Measurements from ENCODE around the gene AP1S3. TPM values are rescaled to one million over a fixed set of nuclear protein-coding genes. Genes with fewer than 3 reads are reported as not detected.
A peak's percentile ranks its signal among the peaks of the same experiment; 100 is the strongest.
"Not testable (repeated sequence)": the region's sequence is repeated elsewhere in the genome, so short reads cannot be mapped to it uniquely, and the experiment has no call there.

AP1S3 gene
- total RNA-seq, 8 experiments from 2014 or later: 1.1 to 14.7 (median 3.9) TPM

DNA sequence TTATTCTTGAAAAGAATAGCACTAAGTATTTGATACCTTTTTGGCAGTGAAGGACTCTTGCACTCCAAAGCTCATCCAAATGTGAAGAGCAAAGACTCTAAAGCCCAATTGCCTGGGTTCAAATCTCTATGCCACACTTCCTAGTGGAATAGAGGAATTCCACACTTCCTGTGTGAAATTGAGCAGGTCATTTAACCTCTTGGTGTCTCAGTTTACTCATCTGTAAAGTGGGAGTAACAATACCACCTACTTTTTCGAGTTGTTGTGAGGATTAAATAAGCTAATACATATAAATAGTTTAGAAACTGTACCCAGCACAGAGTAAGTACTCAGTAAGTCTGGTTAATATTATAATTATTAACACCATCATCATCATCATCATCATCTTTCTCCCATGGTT, 72.6 kb downstream of the AP1S3 start:
- in situ Hi-C loops (cut with MboI; ENCODE audit: low pct_unique_long_range_greater_than_20kb in 2 of 9, low sequenced_read_pairs in 9 of 9, unreplicated experiment in 9 of 9): no loop called here

DNA sequence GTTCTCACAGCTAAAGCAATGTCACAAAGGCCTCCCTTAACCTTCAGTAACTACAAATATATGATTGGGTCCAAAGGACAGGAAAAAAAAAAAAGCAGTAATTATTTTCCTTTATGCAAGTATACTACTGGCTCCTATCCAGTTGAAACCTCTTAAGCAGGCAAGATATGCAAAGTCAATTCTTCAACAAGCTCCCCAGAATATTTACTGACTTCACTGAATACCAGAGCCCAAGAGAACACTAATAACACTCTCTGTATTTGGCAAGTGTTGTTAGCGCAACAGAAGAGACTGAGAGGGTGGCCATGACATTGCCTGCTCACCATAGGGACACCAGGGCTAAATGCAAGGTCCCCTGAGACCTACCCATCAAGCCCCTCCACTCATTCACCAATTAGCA, 74.5 kb downstream of the AP1S3 start:
- Histone ChIP-seq H3K4me3 (no peak overlapping the region), H3K27ac (no peak overlapping the region), H3K4me1 (replicated peaks in 1 of 2) (no peaks in the 10 kb centered on the region)
- in situ Hi-C loops (cut with MboI; ENCODE audit: low pct_unique_long_range_greater_than_20kb in 2 of 9, low sequenced_read_pairs in 9 of 9, unreplicated experiment in 9 of 9): no loop called here
- 60 to 100% (median 90%) methylated on average over 1 of the region's 1 CpG; no CpG with 5 or more reads in 6 of the 10 experiments for WGBS, 10 experiments
- peak in 6 of 8 experiments; percentile 35 to 82 (median 52) for ATAC-seq (replicated peaks in 6 of 8)

More for the DNA sequence above, 72.6 kb downstream of the AP1S3 start:
- Histone ChIP-seq H3K4me3 (no peak overlapping the region), H3K27ac (no peak overlapping the region), H3K4me1 (replicated peaks in 1 of 2) (no peaks in the 10 kb centered on the region)
- 75 to 100% (median 100%) methylated on average over 1 of the region's 1 CpG; no CpG with 5 or more reads in 3 of the 10 experiments for WGBS, 10 experiments
- no peak for ATAC-seq (replicated peaks in 6 of 8)

GRCh38 chr2:223761746-223762145, 75.6 kb downstream of the AP1S3 start:
- H3K27ac ChIP-seq; H3K4me1 ChIP-seq (replicated peaks in 1 of 2); ATAC-seq (replicated peaks in 6 of 8); H3K4me3 ChIP-seq; in situ Hi-C loops (cut with MboI; ENCODE audit: low pct_unique_long_range_greater_than_20kb in 2 of 9, low sequenced_read_pairs in 9 of 9, unreplicated experiment in 9 of 9): not testable (repeated sequence)
- WGBS, 10 experiments: 80 to 100% (median 99%) methylated on average over 1 to 6 of the region's 7 CpGs; no CpG with 5 or more reads in 2 of the 10 experiments

DNA sequence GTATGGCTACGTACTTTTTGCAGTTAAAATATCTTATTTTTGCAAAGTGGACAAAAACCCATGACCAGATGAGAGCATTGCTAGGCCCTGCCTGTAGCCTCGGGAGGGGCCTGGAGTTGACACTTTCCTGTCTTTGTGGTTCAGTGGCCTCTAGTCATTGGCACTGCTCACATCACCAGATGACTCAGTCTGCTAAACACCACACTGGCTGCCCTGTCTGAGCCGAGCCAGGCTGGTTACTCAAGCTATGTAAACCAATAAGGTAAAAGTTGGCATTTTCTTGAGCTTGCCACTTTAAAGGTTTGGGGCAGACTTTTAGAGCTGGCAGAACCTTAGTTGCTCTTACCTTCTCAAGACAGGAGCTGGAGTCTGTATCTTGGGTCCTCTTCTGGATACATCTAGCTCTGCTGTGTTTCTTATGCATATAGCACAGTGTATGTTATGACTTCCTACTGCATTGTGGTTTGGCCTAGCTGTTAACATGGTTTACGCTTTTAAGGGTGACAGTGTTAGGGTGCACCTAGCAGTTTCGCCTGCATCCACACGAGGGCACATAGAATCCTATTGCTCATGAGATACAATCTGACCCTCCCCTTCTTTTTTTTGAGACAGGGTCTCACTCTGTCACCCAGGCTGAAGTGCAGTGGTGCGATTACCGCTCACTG, 76.4 kb downstream of the AP1S3 start:
- H3K4me1 ChIP-seq (replicated peaks in 1 of 2): no peaks in the 10 kb centered on the region
- 38 to 95% (median 80%) methylated on average over 1 to 7 of the region's 8 CpGs; no CpG with 5 or more reads in 2 of the 10 experiments for WGBS, 10 experiments
- no peak overlapping the region for H3K4me3 ChIP-seq
- ATAC-seq (replicated peaks in 6 of 8): peak in 7 of 8 experiments; percentile 42 to 96 (median 67)
- H3K27ac ChIP-seq: no peak overlapping the region
- in situ Hi-C loops (cut with MboI; ENCODE audit: low pct_unique_long_range_greater_than_20kb in 2 of 9, low sequenced_read_pairs in 9 of 9, unreplicated experiment in 9 of 9): no loop called here

GRCh38 chr2:223759569-223760430, 77.6 kb downstream of the AP1S3 start:
- Histone ChIP-seq H3K4me1 (replicated peaks in 1 of 2) (no peaks in the 10 kb centered on the region), H3K4me3 (no peak overlapping the region), H3K27ac (no peak overlapping the region)
- peak in 5 of 8 experiments; percentile 12 to 63 (median 26) for ATAC-seq (replicated peaks in 6 of 8)
- 44 to 96% (median 72%) methylated on average over 1 to 8 of the region's 8 CpGs for WGBS, 10 experiments
- in situ Hi-C loops (cut with MboI; ENCODE audit: low pct_unique_long_range_greater_than_20kb in 2 of 9, low sequenced_read_pairs in 9 of 9, unreplicated experiment in 9 of 9): no loop called here

- no peak overlapping the region for H3K4me3 ChIP-seq
- H3K27ac ChIP-seq: no peak overlapping the region
- WGBS, 10 experiments: 44 to 100% (median 91%) methylated on average over 1 to 4 of the region's 4 CpGs
- no peak for ATAC-seq (replicated peaks in 6 of 8)
- no peaks in the 10 kb centered on the region for H3K4me1 ChIP-seq (replicated peaks in 1 of 2)
- in situ Hi-C loops (cut with MboI; ENCODE audit: low pct_unique_long_range_greater_than_20kb in 2 of 9, low sequenced_read_pairs in 9 of 9, unreplicated experiment in 9 of 9): no loop called here
Observed at GRCh38 chr2:223758131-223758840, 79.1 kb downstream of the AP1S3 start.

DNA sequence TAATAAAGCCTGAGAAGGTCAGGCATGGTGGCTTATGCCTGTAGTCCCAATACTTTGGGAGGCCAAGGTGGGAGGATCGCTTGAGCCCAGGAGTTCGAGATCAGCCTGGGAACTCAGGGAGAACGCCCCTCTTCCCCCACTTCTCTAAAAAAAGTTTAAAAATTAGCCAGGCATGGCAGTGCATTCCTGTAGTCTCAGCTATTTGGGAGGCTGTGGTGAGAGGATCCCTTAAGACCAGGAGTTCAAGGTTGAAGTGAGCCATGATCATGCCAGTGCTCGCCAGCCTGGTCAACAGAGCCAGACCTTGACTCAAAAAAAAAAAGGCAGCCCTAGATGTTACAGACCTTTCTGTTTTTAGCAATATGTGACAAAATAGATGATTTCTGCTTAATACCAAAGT, 83.4 kb downstream of the AP1S3 start:
- in situ Hi-C loops (cut with MboI; ENCODE audit: low pct_unique_long_range_greater_than_20kb in 2 of 9, low sequenced_read_pairs in 9 of 9, unreplicated experiment in 9 of 9): no loop called here
- H3K4me3 ChIP-seq: no peak overlapping the region
- WGBS, 10 experiments: 30 to 100% (median 84%) methylated on average over 1 to 4 of the region's 4 CpGs; no CpG with 5 or more reads in 1 of the 10 experiments
- no peak overlapping the region for H3K27ac ChIP-seq
- no peaks in the 10 kb centered on the region for H3K4me1 ChIP-seq (replicated peaks in 1 of 2)
- no peak for ATAC-seq (replicated peaks in 6 of 8)

DNA sequence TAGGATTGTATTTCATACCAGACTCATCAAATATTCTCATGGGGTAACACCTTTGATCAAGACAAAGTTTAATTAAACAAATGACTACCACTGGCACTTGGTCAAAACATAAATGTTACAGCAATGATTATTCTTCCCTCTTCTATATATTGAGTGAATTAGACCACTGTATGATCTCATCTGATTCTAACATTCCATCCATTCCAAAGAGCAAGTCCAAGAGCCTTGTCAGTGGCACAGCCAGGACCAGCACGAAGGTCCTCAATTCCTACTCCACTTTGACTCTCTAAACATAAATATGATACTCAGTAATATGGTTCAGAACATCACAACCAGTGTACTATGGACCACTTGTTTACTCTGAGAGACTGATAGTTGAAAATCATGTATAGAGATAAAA, 86.4 kb downstream of the AP1S3 start:
- Histone ChIP-seq H3K27ac (no peak overlapping the region), H3K4me3 (no peak overlapping the region), H3K4me1 (replicated peaks in 1 of 2) (no peaks in the 10 kb centered on the region)
- WGBS, 10 experiments: 50 to 100% (median 100%) methylated on average over 1 of the region's 1 CpG; no CpG with 5 or more reads in 3 of the 10 experiments
- in situ Hi-C loops (cut with MboI; ENCODE audit: low pct_unique_long_range_greater_than_20kb in 2 of 9, low sequenced_read_pairs in 9 of 9, unreplicated experiment in 9 of 9): no loop called here
- ATAC-seq (replicated peaks in 6 of 8): no peak

- Histone ChIP-seq H3K4me3 (no peak overlapping the region), H3K4me1 (replicated peaks in 1 of 2) (no peaks in the 10 kb centered on the region), H3K27ac (no peak overlapping the region)
- 14 to 93% (median 33%) methylated on average over 1 to 2 of the region's 2 CpGs; no CpG with 5 or more reads in 3 of the 10 experiments for WGBS, 10 experiments
- peak in 2 of 8 experiments; percentile 37 to 41 for ATAC-seq (replicated peaks in 6 of 8)
- in situ Hi-C loops (cut with MboI; ENCODE audit: low pct_unique_long_range_greater_than_20kb in 2 of 9, low sequenced_read_pairs in 9 of 9, unreplicated experiment in 9 of 9): no loop called here
Observed at GRCh38 chr2:223747392-223748042, 89.9 kb downstream of the AP1S3 start.

DNA sequence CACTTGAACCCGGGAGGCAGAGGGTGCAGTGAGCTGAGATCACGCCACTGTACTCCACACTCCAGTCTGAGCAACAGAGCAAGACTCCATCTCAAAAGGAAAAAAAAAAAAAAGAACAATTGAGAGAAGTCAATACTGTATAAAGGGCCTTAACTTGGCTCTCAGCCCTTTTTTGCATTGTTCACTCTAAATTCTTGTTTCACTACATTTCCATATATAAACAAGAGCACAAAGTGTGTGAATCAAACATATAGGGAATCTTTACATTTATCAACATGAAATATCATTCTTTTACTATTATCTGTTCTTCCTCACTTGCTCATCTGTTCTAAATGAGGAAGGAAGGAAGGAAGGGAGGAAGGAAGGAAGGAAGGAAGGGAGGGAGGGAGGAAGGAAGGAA, 90.8 kb downstream of the AP1S3 start:
- no peak overlapping the region for H3K27ac ChIP-seq
- 83 to 100% (median 100%) methylated on average over 1 to 2 of the region's 2 CpGs; no CpG with 5 or more reads in 6 of the 10 experiments for WGBS, 10 experiments
- H3K4me3 ChIP-seq: no peak overlapping the region
- H3K4me1 ChIP-seq (replicated peaks in 1 of 2): no peaks in the 10 kb centered on the region
- in situ Hi-C loops (cut with MboI; ENCODE audit: low pct_unique_long_range_greater_than_20kb in 2 of 9, low sequenced_read_pairs in 9 of 9, unreplicated experiment in 9 of 9): no loop called here
- no peak for ATAC-seq (replicated peaks in 6 of 8)

DNA sequence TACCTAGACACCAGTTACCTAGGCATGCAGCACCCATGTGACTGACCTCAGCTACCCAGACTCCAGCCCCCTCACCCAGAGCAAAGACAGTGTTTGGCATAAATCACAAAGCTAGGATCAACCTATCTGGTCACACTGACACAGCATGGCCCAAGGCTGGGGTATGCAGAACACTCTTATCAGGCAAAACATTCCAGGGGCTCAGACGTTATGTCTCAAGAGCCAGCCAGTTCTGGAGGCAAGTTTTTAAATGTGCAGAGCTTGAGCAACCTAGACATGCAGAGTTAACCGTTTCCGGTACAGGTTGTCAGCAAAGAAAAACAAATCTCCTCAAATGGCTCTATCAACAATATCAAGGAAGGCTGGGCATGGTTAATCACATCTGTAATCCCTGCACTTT, 92.8 kb downstream of the AP1S3 start:
- in situ Hi-C loops (cut with MboI; ENCODE audit: low pct_unique_long_range_greater_than_20kb in 2 of 9, low sequenced_read_pairs in 9 of 9, unreplicated experiment in 9 of 9): no loop called here
- peak in 1 of 8 experiments; percentile 35 for ATAC-seq (replicated peaks in 6 of 8)
- Histone ChIP-seq H3K4me3 (no peak overlapping the region), H3K4me1 (replicated peaks in 1 of 2) (no peaks in the 10 kb centered on the region), H3K27ac (no peak overlapping the region)
- WGBS, 10 experiments: 0 to 93% (median 73%) methylated on average over 1 to 3 of the region's 3 CpGs; no CpG with 5 or more reads in 3 of the 10 experiments

GRCh38 chr2:223740679-223741078, 96.7 kb downstream of the AP1S3 start:
- Histone ChIP-seq H3K4me1 (replicated peaks in 1 of 2) (no peaks in the 10 kb centered on the region), H3K27ac (no peak overlapping the region), H3K4me3 (no peak overlapping the region)
- no peak for ATAC-seq (replicated peaks in 6 of 8)
- WGBS, 10 experiments: 20 to 100% (median 70%) methylated on average over 1 to 3 of the region's 5 CpGs; no CpG with 5 or more reads in 6 of the 10 experiments
- in situ Hi-C loops (cut with MboI; ENCODE audit: low pct_unique_long_range_greater_than_20kb in 2 of 9, low sequenced_read_pairs in 9 of 9, unreplicated experiment in 9 of 9): no loop called here

All from motor neuron (in vitro differentiated cells).